HCT116 (cell line): ENCODE measurements around the gene RNF166. TPM values are rescaled to one million over a fixed set of nuclear protein-coding genes. Genes with fewer than 3 reads are reported as not detected.

ENCODE experiments used
- ATAC-seq: fragments of 200-7000 bp; cut with Tn5 transposase; 2 replicates; pipeline ENCODE4 v1.9.1; 2020; ENCODE audit warnings: mild to moderate bottlenecking, moderate library complexity
- BruUV-seq: library from RNA; stranded (reverse); fragments of 400-500 nt; replicated peaks from 2 replicates; lab custom pipeline; 2021; lab: Mats Ljungman, UMichigan
- CTCF ChIA-PET: fragments of 300-600 bp; sonication (Branson Sonifier 250); formaldehyde crosslinking; loops from one replicate; lab custom pipeline; 2021; ENCODE audit warnings: antibody characterized with exemption; lab: Charles Lee
- POLR2A ChIA-PET: fragments of 300-600, 350-600 bp; sonication (Branson Sonifier 250); formaldehyde crosslinking; loops from one replicate; lab custom pipeline; 2021; ENCODE audit warnings: antibody characterized with exemption; lab: Charles Lee
- RAD21 ChIA-PET, 2 experiments: fragments of 300-600 bp; sonication (Branson Sonifier 250); formaldehyde crosslinking; loops; one replicate each; lab custom pipeline; 2023; ENCODE audit warnings: low total read pairs in 2 of 2; ENCODE audit not compliant: uncharacterized antibody in 2 of 2, unreplicated experiment in 2 of 2, low non-redundant PET in 1 of 2; lab: Charles Lee
- DNase-seq: peaks from one replicate; pipeline ENCODE4 v3.0.0-alpha.2; 2010; ENCODE audit warnings: low read depth, low spot score
- H2AFZ ChIP-seq: fragments of 200-600 bp; shearing (Covaris generic), sonication (generic); 2 replicates; pipeline ENCODE4 v1.6.1; 2017; ENCODE audit warnings: low read depth, mixed run types, mixed read lengths, antibody characterized with exemption, low read length; ENCODE audit not compliant: poor library complexity, severe bottlenecking
- H3K27ac ChIP-seq: 2 replicates; pipeline ENCODE4 v1.5.1; 2012; ENCODE audit warnings: low read depth, low read length
- H3K27me3 ChIP-seq: fragments of 200-600 bp; sonication (generic); 2 replicates; pipeline ENCODE4 v1.6.1; 2016; ENCODE audit warnings: mixed run types, low read length, mixed read lengths; ENCODE audit not compliant: insufficient read depth
- H3K36me3 ChIP-seq, 2 experiments: fragments of 200-500 bp in 1 of 2; fragments of 200-600 bp in 1 of 2; sonication (Bioruptor generic) in 1 of 2; sonication (generic) in 1 of 2; 2 replicates each; pipeline versions ENCODE4 v1.5.1 to v1.6.1; 2014 to 2016; ENCODE audit warnings: low read length in 2 of 2, inconsistent platforms in 1 of 2, mixed read lengths in 1 of 2, mixed run types in 1 of 2; ENCODE audit not compliant: insufficient read depth in 2 of 2, control insufficient read depth in 1 of 2
- H3K4me1 ChIP-seq, 2 experiments: fragments of 200-600 bp in 1 of 2; sonication (generic) in 1 of 2; 2 replicates each; pipeline versions ENCODE4 v1.5.1 to v1.6.1; 2012 to 2017; ENCODE audit warnings: low read length in 2 of 2, inconsistent platforms in 1 of 2, mild to moderate bottlenecking in 1 of 2, mixed read lengths in 1 of 2, mixed run types in 1 of 2, moderate library complexity in 1 of 2; ENCODE audit not compliant: insufficient read depth in 2 of 2, control insufficient read depth in 1 of 2
- H3K4me2 ChIP-seq: fragments of 200-600 bp; sonication (generic); 2 replicates; pipeline ENCODE4 v1.6.1; 2017; ENCODE audit warnings: mixed run types, low read length, mixed read lengths
- H3K4me3 ChIP-seq, 2 experiments: fragments of 200-600 bp in 1 of 2; sonication (generic) in 1 of 2; replicated peaks in 1 of 2; 2 replicates each; pipeline ENCODE4 v1.5.1; 2011 to 2016; ENCODE audit warnings: low read length in 2 of 2, control low read depth in 1 of 2, low read depth in 1 of 2, mild to moderate bottlenecking in 1 of 2, mixed read lengths in 1 of 2, mixed run types in 1 of 2
- H3K79me2 ChIP-seq: fragments of 200-600 bp; sonication (generic); 2 replicates; pipeline ENCODE4 v1.6.1; 2017; ENCODE audit warnings: mild to moderate bottlenecking, mixed run types, low read length, moderate library complexity, mixed read lengths; ENCODE audit not compliant: insufficient read depth
- H3K9ac ChIP-seq: fragments of 200-600 bp; sonication (generic); 2 replicates; pipeline ENCODE4 v1.6.1; 2016; ENCODE audit warnings: low read length, mixed read lengths
- H3K9me2 ChIP-seq: fragments of 200-600 bp; sonication (generic), shearing (Covaris generic); 2 replicates; pipeline ENCODE4 v1.6.1; 2017; ENCODE audit warnings: mixed run types, mild to moderate bottlenecking, moderate library complexity; ENCODE audit not compliant: insufficient read depth
- H3K9me3 ChIP-seq, 2 experiments: fragments of 200-500 bp in 1 of 2; fragments of 200-600 bp in 1 of 2; sonication (Bioruptor generic) in 1 of 2; sonication (generic) in 1 of 2; 2 replicates each; pipeline ENCODE4 v1.6.1; 2014 to 2017; ENCODE audit warnings: low read length in 2 of 2, mixed read lengths in 2 of 2, inconsistent platforms in 1 of 2, low read depth in 1 of 2, mild to moderate bottlenecking in 1 of 2, mixed run types in 1 of 2, moderate library complexity in 1 of 2; ENCODE audit not compliant: control insufficient read depth in 1 of 2, insufficient read depth in 1 of 2
- H4K20me1 ChIP-seq: fragments of 200-600 bp; sonication (generic), shearing (Covaris generic); 2 replicates; pipeline ENCODE4 v1.6.1; 2017; ENCODE audit warnings: mixed run types, mild to moderate bottlenecking, moderate library complexity; ENCODE audit not compliant: insufficient read depth
- CBX3 ChIP-seq: IDR thresholded peaks from 2 replicates; pipeline ENCODE4 v1.6.1; 2012; ENCODE audit warnings: low read depth
- CEBPB ChIP-seq: IDR thresholded peaks from 2 replicates; pipeline ENCODE4 v1.6.1; 2012; ENCODE audit warnings: low read depth
- EGR1 ChIP-seq: IDR thresholded peaks from 2 replicates; pipeline ENCODE4 v1.6.1; 2012; ENCODE audit warnings: low read depth
- EZH2 ChIP-seq: fragments of 200-600 bp; sonication (generic); IDR thresholded peaks from 2 replicates; pipeline ENCODE4 v1.6.1; 2017; ENCODE audit warnings: antibody characterized with exemption, mixed run types
- JUND ChIP-seq: IDR thresholded peaks from 2 replicates; pipeline ENCODE4 v1.6.1; 2012
- POLR2A ChIP-seq: IDR thresholded peaks from 2 replicates; pipeline ENCODE4 v1.7.0; 2011; ENCODE audit warnings: borderline replicate concordance; ENCODE audit not compliant: insufficient read depth, insufficient read length; ENCODE audit errors: extremely low read depth
- POLR2AphosphoS5 ChIP-seq: IDR thresholded peaks from 2 replicates; pipeline ENCODE4 v1.6.1; 2011; ENCODE audit warnings: mild to moderate bottlenecking, low read depth, low read length, moderate library complexity
- RAD21 ChIP-seq: IDR thresholded peaks from 2 replicates; pipeline ENCODE4 v1.6.1; 2012; ENCODE audit warnings: low read depth, mild to moderate bottlenecking
- SIN3A ChIP-seq: IDR thresholded peaks from 2 replicates; pipeline ENCODE4 v1.6.1; 2012; ENCODE audit warnings: low read depth
- SP1 ChIP-seq: IDR thresholded peaks from 2 replicates; pipeline ENCODE4 v1.6.1; 2012; ENCODE audit warnings: low read depth
- TCF7L2 ChIP-seq: IDR thresholded peaks from 2 replicates; pipeline ENCODE4 v1.7.0; 2011; ENCODE audit warnings: borderline replicate concordance, inconsistent platforms; ENCODE audit not compliant: insufficient read depth, insufficient read length; ENCODE audit errors: extremely low read depth
- YY1 ChIP-seq: IDR thresholded peaks from 2 replicates; pipeline ENCODE4 v1.6.1; 2011; ENCODE audit warnings: low read length, low read depth, moderate library complexity, mild to moderate bottlenecking; ENCODE audit not compliant: insufficient replicate concordance; ENCODE audit errors: extremely low read depth
- ZNF274 ChIP-seq: fragments of 200-500 bp; sonication (Bioruptor generic); IDR thresholded peaks from 2 replicates; pipeline ENCODE4 v1.6.1; 2014; ENCODE audit warnings: mild to moderate bottlenecking, low read depth, low read length, inconsistent platforms
- intact Hi-C: fragments of 100-400 bp; cut with micrococcal nuclease; formaldehyde crosslinking; loops from 2 replicates; pipeline ENCODE4 v1.10.0; 2022
- total RNA-seq: library from RNA; stranded (reverse); gene quantifications from one replicate; pipeline ENCODE4 v1.2.1, GENCODE V29; 2021; ENCODE audit not compliant: unreplicated experiment
- TF ChIP-seq, protein P1 (sequence below), 3 experiments: fragments of 200-600 bp in 1 of 3; sonication (generic) in 1 of 3; IDR thresholded peaks in 2 of 3; conservative IDR thresholded peaks in 1 of 3; 2 replicates each; pipeline ENCODE4 v1.5.1; 2012 to 2017; ENCODE audit warnings: low read depth in 2 of 3, low read length in 2 of 3, antibody characterized with exemption in 1 of 3, borderline replicate concordance in 1 of 3, control low read depth in 1 of 3, mild to moderate bottlenecking in 1 of 3, mixed read lengths in 1 of 3, mixed run types in 1 of 3, moderate library complexity in 1 of 3; ENCODE audit not compliant: insufficient read depth in 1 of 3
- TF ChIP-seq, protein P2 (sequence below): IDR thresholded peaks from 2 replicates; pipeline ENCODE4 v1.6.1; 2012; ENCODE audit warnings: low read depth
- TF ChIP-seq, protein P3 (sequence below): IDR thresholded peaks from 2 replicates; pipeline ENCODE4 v1.6.1; 2012

Gene RNF166
- total RNA-seq, 1 experiment from 2014 or later, result 39.4 TPM

DNA sequence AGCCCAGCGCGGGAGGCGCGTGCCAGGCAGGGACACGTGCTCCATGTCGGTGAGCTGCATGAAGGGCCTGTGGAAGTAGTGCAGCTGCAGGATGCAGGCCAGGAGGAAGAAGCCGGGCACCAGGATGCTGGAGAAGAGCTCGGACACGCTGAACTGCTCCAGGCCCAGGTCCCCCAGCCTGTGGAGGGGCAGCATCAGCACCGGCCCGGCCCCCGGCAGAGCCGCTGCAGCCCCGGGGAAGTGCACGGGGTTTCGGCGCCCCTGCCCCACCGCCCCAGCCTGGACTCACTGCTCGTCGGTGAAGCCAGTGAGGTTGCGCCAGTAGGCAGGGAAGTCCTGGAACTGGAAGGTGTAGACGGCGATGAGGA, 28.1 kb upstream of the RNF166 start:
- ChIA-PET POLR2A (no interaction called here), CTCF (no interaction called here)

More for the DNA sequence above, 28.1 kb upstream of the RNF166 start:
- H3K9me2 ChIP-seq, result no peaks in the 10 kb centered on the region
- RAD21 ChIA-PET, result no interaction called here
- H3K4me2 ChIP-seq, result no peak overlapping the region
- intact Hi-C loops, result no loop called here
- peaks cover 21% of the 10 kb centered on the region; the same call in 1 of the 2 replicates for H3K79me2 ChIP-seq
- no peak for TF ChIP-seq EGR1
- no peak for TF ChIP-seq JUND
- no peak for TF ChIP-seq POLR2AphosphoS5
- no peak for TF ChIP-seq CBX3
- no peak for TF ChIP-seq POLR2A
- TF ChIP-seq RAD21, result no peak
- no peak for TF ChIP-seq SIN3A
- TF ChIP-seq TCF7L2, result no peak
- TF ChIP-seq EZH2, result no peak
- no peak for TF ChIP-seq YY1
- no peak for TF ChIP-seq CEBPB
- no peak for TF ChIP-seq ZNF274
- TF ChIP-seq, protein P1, sequence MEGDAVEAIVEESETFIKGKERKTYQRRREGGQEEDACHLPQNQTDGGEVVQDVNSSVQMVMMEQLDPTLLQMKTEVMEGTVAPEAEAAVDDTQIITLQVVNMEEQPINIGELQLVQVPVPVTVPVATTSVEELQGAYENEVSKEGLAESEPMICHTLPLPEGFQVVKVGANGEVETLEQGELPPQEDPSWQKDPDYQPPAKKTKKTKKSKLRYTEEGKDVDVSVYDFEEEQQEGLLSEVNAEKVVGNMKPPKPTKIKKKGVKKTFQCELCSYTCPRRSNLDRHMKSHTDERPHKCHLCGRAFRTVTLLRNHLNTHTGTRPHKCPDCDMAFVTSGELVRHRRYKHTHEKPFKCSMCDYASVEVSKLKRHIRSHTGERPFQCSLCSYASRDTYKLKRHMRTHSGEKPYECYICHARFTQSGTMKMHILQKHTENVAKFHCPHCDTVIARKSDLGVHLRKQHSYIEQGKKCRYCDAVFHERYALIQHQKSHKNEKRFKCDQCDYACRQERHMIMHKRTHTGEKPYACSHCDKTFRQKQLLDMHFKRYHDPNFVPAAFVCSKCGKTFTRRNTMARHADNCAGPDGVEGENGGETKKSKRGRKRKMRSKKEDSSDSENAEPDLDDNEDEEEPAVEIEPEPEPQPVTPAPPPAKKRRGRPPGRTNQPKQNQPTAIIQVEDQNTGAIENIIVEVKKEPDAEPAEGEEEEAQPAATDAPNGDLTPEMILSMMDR (IDR thresholded peaks at IDR 0.05 in 2 of 3, conservative IDR thresholded peaks at IDR 0.05 in 1 of 3; ENCODE audit: borderline replicate concordance in 1 of 3, insufficient read depth in 1 of 3, low read depth in 2 of 3, low read length in 2 of 3), result no peak
- TF ChIP-seq, protein P2, sequence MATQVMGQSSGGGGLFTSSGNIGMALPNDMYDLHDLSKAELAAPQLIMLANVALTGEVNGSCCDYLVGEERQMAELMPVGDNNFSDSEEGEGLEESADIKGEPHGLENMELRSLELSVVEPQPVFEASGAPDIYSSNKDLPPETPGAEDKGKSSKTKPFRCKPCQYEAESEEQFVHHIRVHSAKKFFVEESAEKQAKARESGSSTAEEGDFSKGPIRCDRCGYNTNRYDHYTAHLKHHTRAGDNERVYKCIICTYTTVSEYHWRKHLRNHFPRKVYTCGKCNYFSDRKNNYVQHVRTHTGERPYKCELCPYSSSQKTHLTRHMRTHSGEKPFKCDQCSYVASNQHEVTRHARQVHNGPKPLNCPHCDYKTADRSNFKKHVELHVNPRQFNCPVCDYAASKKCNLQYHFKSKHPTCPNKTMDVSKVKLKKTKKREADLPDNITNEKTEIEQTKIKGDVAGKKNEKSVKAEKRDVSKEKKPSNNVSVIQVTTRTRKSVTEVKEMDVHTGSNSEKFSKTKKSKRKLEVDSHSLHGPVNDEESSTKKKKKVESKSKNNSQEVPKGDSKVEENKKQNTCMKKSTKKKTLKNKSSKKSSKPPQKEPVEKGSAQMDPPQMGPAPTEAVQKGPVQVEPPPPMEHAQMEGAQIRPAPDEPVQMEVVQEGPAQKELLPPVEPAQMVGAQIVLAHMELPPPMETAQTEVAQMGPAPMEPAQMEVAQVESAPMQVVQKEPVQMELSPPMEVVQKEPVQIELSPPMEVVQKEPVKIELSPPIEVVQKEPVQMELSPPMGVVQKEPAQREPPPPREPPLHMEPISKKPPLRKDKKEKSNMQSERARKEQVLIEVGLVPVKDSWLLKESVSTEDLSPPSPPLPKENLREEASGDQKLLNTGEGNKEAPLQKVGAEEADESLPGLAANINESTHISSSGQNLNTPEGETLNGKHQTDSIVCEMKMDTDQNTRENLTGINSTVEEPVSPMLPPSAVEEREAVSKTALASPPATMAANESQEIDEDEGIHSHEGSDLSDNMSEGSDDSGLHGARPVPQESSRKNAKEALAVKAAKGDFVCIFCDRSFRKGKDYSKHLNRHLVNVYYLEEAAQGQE, result no peak
- TF ChIP-seq, protein P3, sequence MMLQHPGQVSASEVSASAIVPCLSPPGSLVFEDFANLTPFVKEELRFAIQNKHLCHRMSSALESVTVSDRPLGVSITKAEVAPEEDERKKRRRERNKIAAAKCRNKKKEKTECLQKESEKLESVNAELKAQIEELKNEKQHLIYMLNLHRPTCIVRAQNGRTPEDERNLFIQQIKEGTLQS, result no peak
- no peak for TF ChIP-seq SP1
- ATAC-seq (no peak), DNase-seq (no peak)
- H3K36me3 ChIP-seq, result peaks cover 25 to 56% of the 10 kb centered on the region in 2 experiments; a peak in 3 of 4 replicates
- H3K27ac ChIP-seq, result peak overlapping the region; percentile 14; the same call in 1 of the 2 replicates
- peaks cover 0 to 5% of the 10 kb centered on the region in 2 experiments; a peak in 1 of 4 replicates for H3K4me1 ChIP-seq
- H3K27me3 ChIP-seq, result no peaks in the 10 kb centered on the region
- H3K4me3 ChIP-seq, result no peak overlapping the region
- no peak overlapping the region for H3K9ac ChIP-seq
- H2AFZ ChIP-seq, result no peak overlapping the region
- H4K20me1 ChIP-seq, result no peaks in the 10 kb centered on the region
- no TSS peak for BruUV-seq
- H3K9me3 ChIP-seq, result no peaks in the 10 kb centered on the region
